Fibroblast of villous mesenchyme (primary cell): ENCODE results near the gene NEK5. TPM values are rescaled to one million over a fixed set of nuclear protein-coding genes. Genes with fewer than 3 reads are reported as not detected.
"Not testable (repeated sequence)": the region's sequence is repeated elsewhere in the genome, so short reads cannot be mapped to it uniquely, and the experiment has no call there.

Experiments used
- DNase-seq: peaks from one replicate; pipeline ENCODE4 v3.0.0-alpha.2; 2010; ENCODE audit warnings: low read depth
- H3K4me3 ChIP-seq: 2 replicates; pipeline ENCODE4 v1.5.1; 2011; ENCODE audit warnings: low read depth, mild to moderate bottlenecking, low read length
- total RNA-seq: library from RNA; depleted of rRNA; stranded (reverse); fragments of >200 nt; gene quantifications from 2 replicates; pipeline ENCODE4 v1.2.3, GENCODE V29; 2012
- TF ChIP-seq, protein P1 (sequence below): IDR thresholded peaks from 2 replicates; pipeline ENCODE4 v1.5.1; 2012; ENCODE audit warnings: low read depth, mild to moderate bottlenecking, low read length; ENCODE audit not compliant: insufficient read depth

Gene NEK5
- total RNA-seq, 1 donor: under 0.01 TPM

DNA sequence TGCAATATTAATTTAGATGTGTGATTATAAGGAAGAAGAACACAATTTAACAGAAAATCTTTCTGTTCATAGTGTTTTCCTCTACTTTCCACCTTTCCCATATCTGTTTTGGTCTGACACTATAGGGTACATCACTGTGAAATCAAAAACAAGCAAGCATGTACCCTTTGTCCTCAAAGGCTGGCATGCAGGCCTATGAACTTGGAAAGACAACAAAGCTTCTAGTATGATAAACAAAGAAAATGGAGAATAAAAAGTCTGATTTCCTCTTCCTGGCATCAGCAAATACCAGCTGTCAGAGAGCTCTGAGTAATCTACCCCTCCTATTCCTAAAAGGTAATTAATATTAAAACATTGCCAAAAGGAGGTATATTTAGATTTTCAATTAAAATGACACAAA, 36.1 kb upstream of the NEK5 start:
- TF ChIP-seq, protein P1, sequence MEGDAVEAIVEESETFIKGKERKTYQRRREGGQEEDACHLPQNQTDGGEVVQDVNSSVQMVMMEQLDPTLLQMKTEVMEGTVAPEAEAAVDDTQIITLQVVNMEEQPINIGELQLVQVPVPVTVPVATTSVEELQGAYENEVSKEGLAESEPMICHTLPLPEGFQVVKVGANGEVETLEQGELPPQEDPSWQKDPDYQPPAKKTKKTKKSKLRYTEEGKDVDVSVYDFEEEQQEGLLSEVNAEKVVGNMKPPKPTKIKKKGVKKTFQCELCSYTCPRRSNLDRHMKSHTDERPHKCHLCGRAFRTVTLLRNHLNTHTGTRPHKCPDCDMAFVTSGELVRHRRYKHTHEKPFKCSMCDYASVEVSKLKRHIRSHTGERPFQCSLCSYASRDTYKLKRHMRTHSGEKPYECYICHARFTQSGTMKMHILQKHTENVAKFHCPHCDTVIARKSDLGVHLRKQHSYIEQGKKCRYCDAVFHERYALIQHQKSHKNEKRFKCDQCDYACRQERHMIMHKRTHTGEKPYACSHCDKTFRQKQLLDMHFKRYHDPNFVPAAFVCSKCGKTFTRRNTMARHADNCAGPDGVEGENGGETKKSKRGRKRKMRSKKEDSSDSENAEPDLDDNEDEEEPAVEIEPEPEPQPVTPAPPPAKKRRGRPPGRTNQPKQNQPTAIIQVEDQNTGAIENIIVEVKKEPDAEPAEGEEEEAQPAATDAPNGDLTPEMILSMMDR: no peak
- DNase-seq: no peak
- H3K4me3 ChIP-seq: no peak overlapping the region

DNA sequence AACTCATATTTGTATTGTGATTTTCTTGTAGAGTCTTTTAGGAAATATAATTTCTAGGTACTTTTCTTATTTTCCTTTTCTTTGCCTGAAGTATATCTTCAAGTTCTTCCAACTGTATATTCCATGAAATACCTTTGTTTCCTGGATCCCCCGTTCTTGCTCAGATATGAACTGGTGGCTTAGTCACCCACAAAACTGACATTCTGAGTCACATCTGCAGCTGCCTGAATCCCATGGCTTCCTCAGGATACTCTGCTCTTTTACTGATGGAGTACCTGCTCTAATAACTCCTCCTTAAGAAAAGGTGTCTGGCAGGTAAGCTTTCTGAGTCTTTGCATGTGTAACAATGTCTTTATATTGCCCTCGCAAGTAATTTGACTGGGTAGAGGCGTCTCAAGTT, 35.0 kb upstream of the NEK5 start:
- H3K4me3 ChIP-seq, DNase-seq: not testable (repeated sequence)

DNA sequence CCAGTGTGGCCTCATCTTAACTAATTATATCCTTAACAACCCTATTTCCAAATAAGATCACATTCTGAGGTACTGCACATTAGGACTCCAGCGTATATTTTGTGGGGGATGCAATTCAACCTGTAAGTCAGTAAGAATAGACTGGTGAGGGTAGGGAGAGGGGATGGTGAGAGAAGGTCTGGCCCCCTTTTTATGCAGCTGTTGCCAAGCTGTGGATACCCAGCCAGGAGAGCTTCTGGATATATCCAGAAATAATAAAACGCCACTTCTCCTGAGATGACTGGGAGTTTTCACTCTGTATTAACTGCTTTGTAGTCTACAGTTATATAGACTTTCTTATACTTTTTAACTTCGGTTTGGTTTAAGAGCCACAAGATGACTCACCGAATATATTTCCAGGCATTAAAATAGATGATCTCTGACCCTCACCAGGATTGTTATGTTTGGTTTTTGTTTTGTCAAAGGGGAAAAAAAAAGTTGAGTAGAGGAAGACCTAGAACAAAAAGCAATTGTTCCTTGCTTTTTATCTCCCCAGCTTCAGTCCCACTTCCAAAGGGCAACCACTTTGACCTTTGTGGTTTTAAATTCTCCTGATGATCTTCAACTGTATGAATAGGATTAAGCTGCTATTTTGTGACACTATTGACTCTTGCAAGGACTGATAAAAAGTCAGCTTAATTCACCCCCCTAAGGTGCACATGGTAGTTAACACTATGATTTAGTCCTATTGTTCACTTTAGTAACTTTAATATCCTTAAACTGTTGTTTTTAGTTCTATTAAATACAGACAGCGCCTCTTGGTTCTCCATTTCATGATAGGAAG, 33.6 kb upstream of the NEK5 start:
- TF ChIP-seq, protein P1: no peak
- H3K4me3 ChIP-seq: no peak overlapping the region
- DNase-seq: peak; percentile 59

DNA sequence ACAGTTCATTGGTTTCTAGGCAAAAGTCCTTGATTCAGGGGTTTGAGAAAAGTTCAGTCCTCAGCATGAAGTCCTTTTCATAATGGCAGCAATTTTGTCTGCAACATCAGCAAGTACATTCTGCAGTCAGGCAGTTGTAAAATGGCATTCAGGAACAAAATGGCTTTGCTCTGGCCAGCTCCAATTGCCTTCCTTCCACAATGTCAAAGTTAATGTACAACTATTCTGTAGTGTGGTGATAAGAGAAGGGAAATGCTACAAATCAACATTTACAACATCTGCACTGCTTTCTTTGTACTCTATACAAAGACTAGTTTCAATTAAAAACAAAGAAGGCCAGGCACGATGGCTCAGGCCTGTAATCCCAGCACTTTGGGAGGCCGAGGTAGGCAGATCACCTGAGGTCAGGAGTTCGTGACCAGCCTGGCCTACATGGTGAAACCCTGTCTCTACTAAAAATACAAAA, 32.3 kb upstream of the NEK5 start:
- TF ChIP-seq, protein P1: no peak
- H3K4me3 ChIP-seq: no peak overlapping the region
- no peak for DNase-seq

DNA sequence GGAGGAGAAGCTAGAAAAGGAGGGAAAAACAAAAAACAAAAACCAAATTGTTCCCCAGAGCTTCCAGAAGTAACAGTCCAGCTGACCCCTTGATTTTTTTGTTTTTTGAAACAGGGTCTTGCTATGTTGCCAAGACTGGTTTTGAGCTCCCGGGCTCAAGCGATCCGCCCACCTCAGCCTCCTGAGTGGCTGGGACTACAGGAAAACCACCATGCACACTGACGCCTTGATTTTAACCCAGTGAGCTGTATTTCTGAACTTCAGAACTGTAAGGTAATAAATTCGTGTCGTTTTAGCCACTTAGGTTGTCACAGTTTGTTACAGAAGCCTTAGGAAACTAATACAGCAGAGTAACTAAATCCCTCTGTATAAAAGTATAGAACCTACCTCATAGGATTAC, 31.6 kb upstream of the NEK5 start:
- TF ChIP-seq, protein P1: no peak
- DNase-seq: no peak
- H3K4me3 ChIP-seq: no peak overlapping the region

DNA sequence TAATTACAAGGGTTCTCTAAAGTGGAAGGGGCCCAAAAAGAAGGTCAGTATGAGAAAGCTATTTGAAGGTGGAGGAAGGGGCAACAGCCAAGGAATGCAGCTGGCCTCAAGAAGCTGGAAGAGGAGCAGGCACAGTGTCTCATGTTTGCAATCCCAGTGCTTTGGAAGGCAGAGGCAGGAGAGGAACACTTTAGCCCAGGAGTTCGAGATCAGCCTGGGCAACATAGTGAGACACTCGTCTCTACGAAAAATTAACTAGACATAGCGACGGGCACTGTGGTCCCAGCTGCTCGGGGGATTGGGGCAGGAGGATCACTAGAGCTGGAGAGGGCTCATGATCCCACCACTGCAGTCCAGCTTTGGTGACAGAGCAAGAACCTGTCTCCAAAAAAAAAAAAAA, 31.2 kb upstream of the NEK5 start:
- no peak overlapping the region for H3K4me3 ChIP-seq
- TF ChIP-seq, protein P1: no peak
- DNase-seq: no peak

DNA sequence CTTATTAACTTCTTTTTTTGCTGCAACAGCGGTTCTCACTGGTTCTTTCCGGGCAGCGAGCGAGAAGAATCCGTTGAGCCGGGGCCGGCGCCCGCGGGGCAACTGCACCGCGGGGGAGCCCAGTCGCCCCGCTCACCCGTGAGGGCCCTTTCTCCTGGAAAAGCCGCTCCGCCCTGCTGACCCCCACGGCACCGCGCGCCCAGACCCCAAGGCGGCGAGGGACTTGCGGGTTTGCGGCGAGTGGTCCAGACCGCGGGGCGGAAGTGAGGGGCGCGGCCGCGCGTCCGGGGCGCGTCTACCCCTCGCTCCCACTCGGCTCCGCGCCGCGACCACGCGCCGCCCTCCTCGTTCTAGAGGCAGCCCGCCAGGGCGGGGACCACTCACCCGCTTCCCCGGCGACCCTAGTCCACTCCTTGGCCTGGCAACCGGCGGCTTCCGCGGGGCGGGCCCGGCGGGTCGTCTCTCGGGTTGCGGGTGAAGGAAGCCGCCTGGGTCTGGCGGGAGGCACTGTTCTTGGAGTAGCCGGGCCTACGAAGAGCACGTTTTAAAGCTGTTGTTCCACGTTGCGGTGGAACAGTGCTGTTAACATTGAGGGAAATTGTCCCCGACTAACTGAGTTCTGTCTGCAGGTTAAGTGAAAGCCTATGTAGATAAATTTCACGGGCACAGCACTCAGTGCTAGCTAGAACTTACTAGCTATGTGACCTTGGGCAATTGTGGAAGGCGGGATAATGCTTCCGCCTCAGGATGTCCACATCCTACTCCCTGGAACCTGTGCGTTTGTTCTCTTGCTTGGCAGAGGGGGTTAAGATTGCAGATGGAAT, 30.5 kb upstream of the NEK5 start, which contains the start of gene NEK3:
Gene NEK3 (minus strand): TSS at position 439 of the 824 bp plus-strand sequence. CDS start 3,406 bp downstream, outside the sequence.
- peak; percentile 57 for DNase-seq
- H3K4me3 ChIP-seq: peak within 1 kb of the TSS; percentile 83
- TF ChIP-seq, protein P1: no peak
